GDM1 (cell line): ENCODE data around the gene POU6F1.
"Not testable (repeated sequence)": the region's sequence is repeated elsewhere in the genome, so short reads cannot be mapped to it uniquely, and the experiment has no call there.

Experiments
- DNase-seq: peaks from one replicate; lab custom pipeline; 2025; lab: John Stamatoyannopoulos, UW

POU6F1 gene

GRCh38 chr12:51217968-51218606 is at the start of gene POU6F1:
POU6F1 (minus strand) TSS chr12:51218062; CDS start chr12:51206836, 11,226 bp downstream.
- DNase-seq = peak; percentile 65

GRCh38 chr12:51265024-51265423 is 47.2 kb upstream of the POU6F1 start:
- no peak for DNase-seq

GRCh38 chr12:51264297-51264696 is 46.4 kb upstream of the POU6F1 start:
- no peak for DNase-seq

- no peak for DNase-seq
Observed at GRCh38 chr12:51263341-51263740, 45.5 kb upstream of the POU6F1 start.

GRCh38 chr12:51262758-51263177 is 44.9 kb upstream of the POU6F1 start:
- no peak for DNase-seq

- DNase-seq = not testable (repeated sequence)
Observed at GRCh38 chr12:51259600-51259999, 41.7 kb upstream of the POU6F1 start.

- no peak for DNase-seq
Observed at GRCh38 chr12:51254536-51254935, 36.7 kb upstream of the POU6F1 start.

GRCh38 chr12:51253276-51253675 is 35.4 kb upstream of the POU6F1 start:
- no peak for DNase-seq

GRCh38 chr12:51247523-51248206 is 29.8 kb upstream of the POU6F1 start:
- no peak for DNase-seq

- peak; percentile 91 for DNase-seq
Observed at GRCh38 chr12:51246254-51246853, 28.5 kb upstream of the POU6F1 start.

- DNase-seq = no peak
Observed at GRCh38 chr12:51245476-51246253, 27.8 kb upstream of the POU6F1 start.

GRCh38 chr12:51244269-51244668 is 26.4 kb upstream of the POU6F1 start:
- no peak for DNase-seq

- no peak for DNase-seq
Observed at GRCh38 chr12:51242876-51243275, 25.0 kb upstream of the POU6F1 start.

- DNase-seq = no peak
Observed at GRCh38 chr12:51242120-51242519, 24.3 kb upstream of the POU6F1 start.

- no peak for DNase-seq
Observed at GRCh38 chr12:51240971-51241370, 23.1 kb upstream of the POU6F1 start.

- DNase-seq = peak; percentile 92
Observed at GRCh38 chr12:51238510-51239334, 20.9 kb upstream of the POU6F1 start, which contains the start of gene DAZAP2. DAZAP2 (plus strand) TSS chr12:51238826; CDS start chr12:51238908, 82 bp downstream.

- DNase-seq = no peak
Observed at GRCh38 chr12:51238037-51238509, 20.2 kb upstream of the POU6F1 start.

- DNase-seq = no peak
Observed at GRCh38 chr12:51234530-51234929, 16.7 kb upstream of the POU6F1 start.

- no peak for DNase-seq
Observed at GRCh38 chr12:51232642-51233041, 14.8 kb upstream of the POU6F1 start.

- DNase-seq = no peak
Observed at GRCh38 chr12:51229116-51229809, 11.4 kb upstream of the POU6F1 start.

GRCh38 chr12:51227962-51228361 is 10.1 kb upstream of the POU6F1 start:
- no peak for DNase-seq
